Subcutaneous adipose tissue (tissue), 4 donors: ENCODE results near the gene GLRX5. TPM values are rescaled to one million over a fixed set of nuclear protein-coding genes. Genes with fewer than 3 reads are reported as not detected.

ENCODE experiments used
- CTCF ChIP-seq: fragments of 450-650 bp; IDR thresholded peaks from one replicate; pipeline ENCODE4 v1.5.1; 2016; ENCODE audit warnings: low read depth, mild to moderate bottlenecking, control low read depth, antibody characterized with exemption, moderate library complexity
- total RNA-seq, 4 donors: library from RNA; depleted of rRNA; stranded (reverse); fragments of >200 nt; gene quantifications; one replicate each; pipeline ENCODE4 v1.1.0, GENCODE V29; 2016

GLRX5 gene
- total RNA-seq, 4 donors from 2014 or later = 17.7 to 48.8 (median 20.5) TPM

DNA sequence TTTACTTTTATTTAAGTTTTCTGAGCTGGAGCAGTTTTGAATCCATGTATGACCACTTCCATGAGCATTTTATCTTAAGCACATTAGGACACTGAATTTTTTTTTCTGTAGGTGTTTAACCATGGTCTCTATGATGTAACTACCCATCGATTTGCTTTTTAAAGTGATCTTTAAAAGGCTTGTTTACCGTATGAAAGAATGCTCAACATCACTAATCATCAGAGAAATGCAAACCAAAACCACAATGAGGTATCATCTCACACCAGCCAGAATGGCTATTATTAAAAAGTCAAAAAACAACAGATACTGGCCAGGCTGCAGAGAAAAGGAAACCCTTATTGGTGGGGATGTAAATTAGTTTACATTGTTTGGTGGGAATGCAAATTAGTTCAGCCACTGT, 23.0 kb downstream of the GLRX5 start:
- TF ChIP-seq CTCF = no peak

GRCh38 chr14:95559203-95559602, 24.4 kb downstream of the GLRX5 start:
- no peak for TF ChIP-seq CTCF

DNA sequence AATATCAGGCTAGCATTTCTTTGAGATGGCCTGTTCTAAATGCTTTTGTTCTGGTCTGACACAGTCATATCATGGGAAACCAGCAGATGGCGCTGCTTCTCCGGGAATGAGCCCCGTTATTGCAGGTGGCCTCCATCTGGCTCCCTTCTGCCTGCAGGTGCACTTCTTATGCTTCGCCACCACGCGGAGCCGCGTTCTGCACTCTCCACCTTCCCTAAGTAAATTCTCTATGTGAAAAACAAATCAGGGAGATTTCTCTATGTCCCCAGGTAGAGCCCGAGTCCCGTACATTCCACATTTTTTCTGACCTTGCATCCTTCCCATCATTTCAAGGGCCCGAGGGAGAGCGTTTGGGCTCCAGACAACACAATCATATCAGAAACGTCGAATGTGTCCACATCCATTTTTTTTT, 26.2 kb downstream of the GLRX5 start:
- no peak for TF ChIP-seq CTCF

- no peak for TF ChIP-seq CTCF
Measured at GRCh38 chr14:95562892-95563685, 28.2 kb downstream of the GLRX5 start.

- no peak for TF ChIP-seq CTCF
Measured at GRCh38 chr14:95564060-95564459, 29.2 kb downstream of the GLRX5 start.

DNA sequence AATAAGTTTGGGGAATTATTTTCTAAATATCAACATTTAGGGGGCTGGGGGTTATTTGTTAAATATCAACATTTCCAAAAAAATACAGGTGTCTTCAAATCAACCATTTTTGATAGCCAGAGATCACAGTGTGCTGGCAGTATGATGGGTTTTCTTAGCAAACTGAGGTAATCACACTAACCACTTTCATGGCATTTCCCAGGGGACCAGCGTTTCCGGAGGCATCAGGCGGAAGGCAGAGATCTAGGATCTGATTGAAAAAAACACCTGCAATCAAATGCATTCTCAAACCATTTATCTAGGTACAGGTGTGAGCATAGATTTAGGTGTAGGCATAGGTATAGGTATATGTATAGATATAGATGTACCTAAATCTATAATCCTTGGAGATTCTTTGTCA, 34.6 kb downstream of the GLRX5 start:
- TF ChIP-seq CTCF = no peak

DNA sequence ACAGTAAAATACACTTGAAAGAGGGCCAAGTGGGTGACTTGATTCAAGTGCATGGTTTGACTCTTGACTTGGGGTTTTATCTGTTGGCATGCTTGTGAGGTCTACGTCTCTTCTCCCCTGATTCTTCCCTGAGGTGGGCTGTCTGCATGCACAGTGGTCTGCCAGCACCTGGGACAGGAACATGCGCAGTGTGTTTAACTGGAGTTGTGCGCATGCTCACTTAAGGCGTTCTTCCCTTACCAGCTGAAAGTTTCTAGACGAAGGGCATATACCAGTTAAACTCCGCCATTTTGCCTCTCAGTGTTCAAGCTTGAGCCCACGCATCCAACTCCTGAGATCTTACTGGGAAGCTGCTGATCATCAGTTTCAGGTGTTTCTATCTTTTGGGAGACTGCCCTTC, 38.5 kb downstream of the GLRX5 start:
- TF ChIP-seq CTCF = no peak
